ENCODE results near the gene CCK. TPM values are rescaled to one million over a fixed set of nuclear protein-coding genes. Genes with fewer than 3 reads are reported as not detected.

CCK gene
- total RNA-seq, 2 experiments from 2014 or later, result not detected

GRCh38 chr3:42210726-42211125 is 55.3 kb downstream of the CCK start:
- no peak for ATAC-seq
- CTCF ChIA-PET, result interaction anchor here (1.7 kb wide), 1 partner anchor 19 kb away, joined by 9 read pairs; no protein-coding TSS in a partner anchor

GRCh38 chr3:42209917-42210316 is 56.1 kb downstream of the CCK start:
- Mint-ChIP-seq H3K4me3 (no peak overlapping the region), H3K9me3 (ENCODE audit: low read depth) (no peaks in the 10 kb centered on the region), H3K36me3 (peaks cover 14% of the 10 kb centered on the region), H3K27me3 (no peaks in the 10 kb centered on the region), H3K27ac (no peak overlapping the region), H3K4me1 (peaks cover 23% of the 10 kb centered on the region)
- CTCF ChIA-PET, result interaction anchor here (1.7 kb wide), 1 partner anchor 19 kb away, joined by 9 read pairs; no protein-coding TSS in a partner anchor
- ATAC-seq, result no peak
- no peak for DNase-seq

More at GRCh38 chr3:42210726-42211125, 55.3 kb downstream of the CCK start:
- Mint-ChIP-seq H3K4me1 (peaks cover 30% of the 10 kb centered on the region), H3K9me3 (ENCODE audit: low read depth) (no peaks in the 10 kb centered on the region), H3K36me3 (peaks cover 17% of the 10 kb centered on the region), H3K4me3 (no peak overlapping the region), H3K27ac (no peak overlapping the region), H3K27me3 (no peaks in the 10 kb centered on the region)
- DNase-seq, result no peak

Other genes starting within 250 kb of the CCK start
- gene TRAK1, start 174.8 kb downstream of the CCK start, total RNA-seq, result 10 to 100 TPM; 27.3 to 31.1 TPM
- gene LYZL4, start 144.4 kb upstream of the CCK start, total RNA-seq, result not detected
- 1 to 10 TPM in 1 of 2 experiments, under 1 TPM in 1; 0.14 to 1.9 TPM for gene VIPR1, start 236.5 kb upstream of the CCK start, total RNA-seq

All from activated CD8-positive, alpha-beta memory T cell treated with anti-CD3 and anti-CD28 coated beads, Interleukin-2, amount 10 ng/mL, durations not matched to agents 7 days and 5 days (primary cell).